HT1080 (cell line): ENCODE measurements around the gene C10orf90. TPM values are rescaled to one million over a fixed set of nuclear protein-coding genes. Genes with fewer than 3 reads are reported as not detected.

ENCODE experiments used
- DNase-seq: peaks from one replicate; pipeline ENCODE4 v3.0.0-alpha.2; 2015; ENCODE audit warnings: low read depth
- total RNA-seq: library from RNA; depleted of rRNA; stranded (reverse); fragments of >200 nt; shearing (Covaris generic); gene quantifications from 2 replicates; pipeline ENCODE4 v1.2.3, GENCODE V29; 2014

C10orf90 gene
- total RNA-seq, 1 experiment from 2014 or later = not detected

DNA sequence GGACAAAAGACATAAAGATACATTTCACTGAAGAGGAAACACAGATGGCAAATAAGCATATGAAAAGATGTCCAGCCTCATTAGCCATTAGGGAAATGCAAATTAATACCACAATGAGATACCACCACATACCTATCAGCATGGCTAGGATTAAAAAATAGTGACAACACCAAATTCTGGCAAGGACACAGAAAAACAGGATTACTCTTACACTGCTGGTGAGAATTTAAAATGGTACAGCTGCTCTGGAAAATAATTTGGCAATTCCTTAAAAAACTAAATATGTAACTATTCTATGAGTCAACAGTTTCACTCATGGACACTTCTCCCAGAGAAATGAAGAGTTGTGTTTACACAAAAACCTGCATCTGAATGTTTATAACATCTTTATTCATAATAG lies 121.1 kb downstream of the C10orf90 start:
- DNase-seq = no peak

- DNase-seq = no peak
These were observed 125.9 kb downstream of the C10orf90 start for GRCh38 chr10:126544565-126544964.

DNA sequence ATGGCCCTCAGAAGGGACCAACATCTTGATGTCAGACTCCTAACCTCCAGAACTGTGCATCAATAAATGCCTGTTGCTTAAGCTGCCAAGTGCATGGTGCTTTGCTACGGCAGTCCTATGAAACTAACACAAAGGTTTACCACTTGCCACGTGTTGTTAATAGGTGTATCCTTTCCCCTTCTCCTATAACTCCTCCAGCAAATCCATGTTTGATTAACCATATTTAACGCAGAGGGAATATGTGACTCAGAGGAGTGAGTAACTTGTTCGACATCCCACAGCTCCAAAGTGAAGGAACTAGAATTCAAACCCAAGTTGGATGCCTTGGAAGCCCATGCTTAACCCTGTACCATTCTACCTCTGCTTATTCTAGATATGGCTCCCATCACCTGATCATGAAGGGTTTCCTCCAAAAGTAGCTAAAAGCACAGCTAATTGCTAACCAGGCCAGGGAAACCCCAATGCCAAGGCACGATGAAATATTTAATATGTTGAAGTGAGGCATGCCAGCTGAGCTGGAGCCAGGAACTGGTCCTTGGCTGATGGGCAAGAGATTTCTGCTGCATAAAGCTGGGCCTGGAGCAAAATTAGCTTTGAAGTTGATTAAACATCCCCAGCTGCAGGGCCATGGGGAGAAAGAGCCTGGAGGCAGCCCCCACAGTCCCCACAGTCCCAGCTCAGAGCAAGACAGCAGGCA lies 131.9 kb downstream of the C10orf90 start:
- DNase-seq = peak; percentile 36

DNA sequence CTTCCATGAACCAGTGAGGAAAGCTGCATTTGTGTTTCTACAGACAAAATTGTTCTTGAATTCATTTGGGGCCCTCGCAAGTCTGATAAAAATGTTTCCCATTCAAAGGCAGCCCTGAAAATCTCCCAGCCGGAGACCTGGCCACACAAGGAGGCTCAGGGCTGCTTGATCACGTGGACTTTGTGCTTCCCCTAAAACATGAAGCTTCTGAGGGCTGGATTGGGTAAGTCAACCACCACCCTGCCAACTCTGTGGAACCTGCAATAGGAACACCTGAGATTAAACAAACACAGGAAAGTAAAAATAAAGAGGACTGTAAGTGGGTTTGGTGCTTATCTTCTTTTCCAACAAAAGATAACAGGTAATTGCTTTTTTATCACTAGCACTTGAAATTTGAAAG lies 133.8 kb downstream of the C10orf90 start:
- DNase-seq = no peak

- DNase-seq = no peak
These were observed 134.3 kb downstream of the C10orf90 start for GRCh38 chr10:126536148-126536547.

DNA sequence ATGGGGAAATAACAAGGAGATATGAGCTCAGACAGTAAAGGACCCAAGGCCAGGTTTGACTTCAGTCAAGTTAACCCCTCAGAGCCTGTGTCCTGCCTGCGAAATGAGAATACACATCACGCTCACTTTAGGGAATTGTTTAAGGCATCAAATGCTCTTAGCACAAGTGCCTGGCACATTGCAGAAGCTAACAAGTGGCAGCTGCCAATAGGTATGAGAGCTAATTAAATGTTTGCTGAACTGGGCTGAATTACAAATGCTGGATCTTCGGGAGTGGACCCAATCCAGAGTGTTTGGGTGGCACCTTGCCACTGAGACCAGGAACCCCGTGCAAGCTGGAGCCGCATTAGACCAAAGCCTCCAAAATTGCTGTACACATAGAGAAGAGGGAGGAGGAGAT lies 136.8 kb downstream of the C10orf90 start:
- no peak for DNase-seq

GRCh38 chr10:126528315-126528835 lies 142.1 kb downstream of the C10orf90 start:
- DNase-seq = no peak

- no peak for DNase-seq
These were observed 142.7 kb downstream of the C10orf90 start for GRCh38 chr10:126527645-126528314.

GRCh38 chr10:126525326-126525725 lies 145.2 kb downstream of the C10orf90 start:
- DNase-seq = no peak

DNA sequence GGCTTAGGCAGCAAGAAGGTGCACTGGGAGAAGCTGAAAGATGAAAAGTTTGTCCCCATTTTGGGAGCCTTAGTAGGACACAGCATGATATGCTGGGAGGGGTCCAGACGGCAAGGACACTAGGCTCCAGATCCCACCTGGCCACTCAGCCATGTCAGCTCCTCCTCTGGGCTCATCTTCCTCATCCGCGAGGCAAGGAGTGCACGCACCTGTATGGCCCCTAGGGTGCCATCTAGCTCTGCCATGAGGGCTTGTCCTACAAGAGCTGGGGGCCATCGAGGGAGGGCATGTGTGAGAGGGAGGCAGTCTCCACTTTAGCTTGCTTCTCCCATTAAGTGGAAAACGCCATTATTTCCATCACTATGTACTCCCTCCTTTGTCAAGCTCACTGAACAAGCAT lies 146.0 kb downstream of the C10orf90 start:
- DNase-seq = no peak

DNA sequence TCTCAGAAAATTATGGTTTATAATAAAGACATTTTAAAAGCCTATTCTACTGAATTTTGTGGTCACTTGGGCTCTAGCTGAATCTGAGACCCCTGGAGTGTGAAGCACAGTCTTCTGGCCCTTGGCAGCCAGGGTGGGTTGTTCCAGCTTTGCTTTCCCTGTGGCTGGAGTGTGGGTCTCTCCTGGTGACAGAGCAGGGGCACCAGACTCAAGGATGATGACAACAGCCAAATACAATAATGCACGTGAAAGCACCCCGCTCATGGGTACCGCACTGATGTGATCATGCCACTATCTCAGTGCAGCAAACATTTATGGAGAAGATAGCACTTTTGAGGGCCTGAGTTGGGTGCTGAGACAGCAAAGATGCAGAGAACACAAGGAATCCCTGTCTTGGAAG lies 147.4 kb downstream of the C10orf90 start:
- DNase-seq = no peak

GRCh38 chr10:126521399-126521798 lies 149.1 kb downstream of the C10orf90 start:
- DNase-seq = peak; percentile 78

DNA sequence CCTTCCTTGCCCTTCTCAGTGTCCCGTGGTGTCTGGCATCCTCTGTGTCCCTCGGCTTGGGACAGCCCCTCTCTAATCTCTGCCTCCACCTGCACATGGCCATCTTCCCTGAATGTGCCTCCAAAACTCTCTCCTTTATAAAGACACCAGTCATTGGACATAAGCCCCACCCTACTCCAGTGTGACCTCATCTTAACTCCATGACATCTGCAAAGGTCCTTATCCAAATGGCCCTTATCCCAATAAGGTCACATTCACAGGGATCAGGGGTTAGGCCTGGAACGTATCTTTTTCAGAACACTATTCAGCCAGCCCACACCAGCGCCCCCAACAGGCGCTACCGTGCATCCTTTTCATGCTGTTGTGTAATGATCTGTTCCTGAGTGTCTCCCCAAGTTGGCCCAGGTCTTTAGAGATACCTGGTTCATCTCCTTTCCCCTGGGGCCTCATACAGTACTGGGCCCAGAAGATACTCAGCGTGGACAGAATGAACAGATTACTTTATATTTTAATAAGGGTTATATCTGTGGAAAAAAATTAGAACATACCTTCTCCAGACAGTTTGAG lies 149.7 kb downstream of the C10orf90 start:
- no peak for DNase-seq

GRCh38 chr10:126519992-126520391 lies 150.5 kb downstream of the C10orf90 start:
- no peak for DNase-seq

DNA sequence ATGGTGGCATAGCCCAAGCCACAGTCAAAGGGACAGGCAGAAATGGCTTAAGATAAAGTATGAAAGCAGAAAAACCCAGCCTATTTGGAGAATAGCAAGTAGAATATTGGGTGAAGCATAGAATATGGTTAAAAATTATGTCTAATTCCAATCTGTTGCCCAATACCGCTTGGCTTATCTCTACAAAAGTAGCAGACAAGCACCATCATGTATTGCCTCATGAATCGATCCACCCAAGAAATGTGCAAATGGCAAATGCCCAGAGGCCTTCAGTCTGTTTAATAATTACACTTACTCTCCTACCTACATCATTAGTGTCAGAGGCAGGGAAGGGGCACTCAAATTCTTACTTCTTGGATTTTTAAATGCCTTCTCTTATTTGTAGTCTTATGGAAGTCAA lies 151.3 kb downstream of the C10orf90 start:
- no peak for DNase-seq

- no peak for DNase-seq
These were observed 152.0 kb downstream of the C10orf90 start for GRCh38 chr10:126518218-126519080.

DNA sequence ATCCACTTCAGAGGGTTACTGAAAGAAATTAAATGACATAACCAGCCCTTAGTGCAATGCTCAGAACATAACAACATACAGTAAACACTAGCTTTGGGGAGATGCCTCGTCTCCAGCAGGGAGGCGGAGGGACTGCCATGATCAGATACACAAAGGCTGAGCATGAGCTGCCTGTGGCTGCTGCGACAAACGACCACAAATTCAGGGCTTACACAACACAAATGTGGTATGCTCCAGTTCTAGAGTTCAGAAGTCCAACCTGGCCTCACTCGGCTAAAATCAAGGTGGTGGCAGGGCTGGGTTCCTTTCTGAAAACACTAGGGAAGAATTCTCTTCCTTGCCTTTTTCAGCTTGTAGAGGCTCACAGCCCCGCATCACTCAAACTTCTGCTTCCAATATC lies 154.0 kb downstream of the C10orf90 start:
- no peak for DNase-seq

GRCh38 chr10:126511917-126512479 lies 158.5 kb downstream of the C10orf90 start:
- no peak for DNase-seq

- DNase-seq = no peak
These were observed 161.3 kb downstream of the C10orf90 start for GRCh38 chr10:126509182-126509581.

DNA sequence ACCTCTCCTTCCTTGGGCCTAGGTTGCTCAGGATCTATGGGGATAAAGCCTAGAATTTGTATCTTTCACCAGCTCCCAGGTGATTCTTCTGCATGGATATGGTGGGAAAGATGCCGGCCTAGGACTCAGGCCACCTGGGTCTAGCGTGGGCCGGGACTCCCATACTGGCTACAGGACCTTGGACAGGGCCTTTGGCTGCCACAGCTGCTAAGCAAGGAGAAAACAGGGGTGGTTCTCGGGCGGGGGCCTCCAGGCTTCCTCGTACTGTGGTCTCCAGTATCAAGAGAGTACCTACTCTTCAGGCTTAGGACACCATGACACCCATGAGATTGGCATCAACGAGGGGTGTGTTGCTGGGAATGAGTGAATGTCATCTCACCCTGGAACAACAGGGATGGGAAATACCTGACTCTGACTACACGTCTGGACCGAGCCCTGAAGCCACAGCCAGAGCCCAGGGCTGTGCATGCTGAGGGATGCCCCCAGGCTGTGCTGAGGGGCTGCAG lies 161.9 kb downstream of the C10orf90 start:
- DNase-seq = no peak

GRCh38 chr10:126504761-126505112 lies 165.8 kb downstream of the C10orf90 start:
- no peak for DNase-seq
